Ovary (tissue), 9 donors: ENCODE results near the gene ELOVL5. TPM values are rescaled to one million over a fixed set of nuclear protein-coding genes. Genes with fewer than 3 reads are reported as not detected.

Source experiments
- DNase-seq, 5 donors: peaks; one replicate each; pipeline ENCODE4 v3.0.0-alpha.2; 2019 to 2020
- H3K27ac ChIP-seq, 2 donors: fragments of 200-600 bp; one replicate each; pipeline versions ENCODE4 v1.5.1 to v1.8.0; 2019 to 2022
- H3K27me3 ChIP-seq: fragments of 200-600 bp; one replicate; pipeline ENCODE4 v1.8.0; 2022
- H3K36me3 ChIP-seq: fragments of 200-600 bp; sonication (generic); one replicate; pipeline ENCODE4 v1.5.1; 2019
- H3K4me1 ChIP-seq: one replicate; pipeline ENCODE4 v1.8.1; 2013; ENCODE audit warnings: mild to moderate bottlenecking, moderate library complexity; ENCODE audit not compliant: insufficient read depth
- H3K4me3 ChIP-seq: fragments of 200-600 bp; sonication (generic); one replicate; pipeline ENCODE4 v1.5.1; 2017
- H3K9me3 ChIP-seq, 2 donors: fragments of 200-600 bp in 1 of 2; sonication (generic) in 1 of 2; one replicate each; pipeline versions ENCODE4 v1.5.1 to v1.8.1; 2013 to 2019; ENCODE audit warnings: mild to moderate bottlenecking in 1 of 2, moderate library complexity in 1 of 2
- CTCF ChIP-seq, 3 donors: fragments of 450-650 bp in 2 of 3; fragments of 200-600 bp in 1 of 3; IDR thresholded peaks; one replicate each; pipeline versions ENCODE4 v1.5.1 to v1.8.0; 2016 to 2022; ENCODE audit warnings: antibody characterized with exemption in 3 of 3, mild to moderate bottlenecking in 1 of 3
- EP300 ChIP-seq: sonication (generic); formaldehyde crosslinking; IDR thresholded peaks from one replicate; pipeline ENCODE4 v1.6.1; 2017; ENCODE audit warnings: antibody characterized with exemption
- POLR2A ChIP-seq: fragments of 450-650 bp; IDR thresholded peaks from one replicate; pipeline ENCODE4 v1.6.1; 2017; ENCODE audit warnings: antibody characterized with exemption, mild to moderate bottlenecking, moderate library complexity
- WGBS, 3 donors: extraction: QIAGEN DNeasy Blood & Tissue Kit in 1 of 3; methylation state at CpG; one replicate each; pipeline versions ENCODE4 v1.1.5 to v1.1.7; 2013 to 2017; 5-methylcytosine and 5-hydroxymethylcytosine counted together
- intact Hi-C, 4 donors: fragments of 100-400 bp; cut with DNase I; formaldehyde crosslinking; loops; one replicate each; pipeline versions ENCODE4 v1.11.0 to v1.15.1; 2022 to 2023
- polyA plus RNA-seq, 2 donors: library from polyadenylated mRNA; stranded (reverse); fragments of 200-250 nt in 1 of 2; fragments of 350-450 nt in 1 of 2; fragmentation: Illumina TruSeq in 1 of 2; extraction: RNeasy Lipid Tissue Mini Kit (QIAGEN cat#74804) in 1 of 2; gene quantifications; one replicate each; pipeline ENCODE4 v1.2.3, GENCODE V29; 2013 to 2014
- total RNA-seq, 7 donors: library from RNA; depleted of rRNA in 2 of 7; stranded (reverse); fragments of >200 nt in 2 of 7; fragmentation: NEBNext Ultra II Directional in 3 of 7; extraction: Animal tissue kit (Norgen Biotek cat#: 25700) in 3 of 7; gene quantifications; one replicate each; pipeline versions ENCODE4 v1.1.0 to v1.2.4, GENCODE V29; 2016 to 2023
- donor health status: DM: no; HTN: no; CAD: no; lungs with moderate emphysema.
- donor health status: DM: no; HTN: no; CAD: no.
- donor health status: Bipolar disorder and iron deficiency.
- donor health status: DM: yes; HTN: yes; CAD: no.
- donor health status: DM: no; HTN: no; CAD: no.
- donor health status: DM: yes; HTN: yes; CAD: no.

Gene ELOVL5
- total and polyA plus RNA-seq, 9 donors = 14.7 to 191 (median 41.8) TPM

GRCh38 chr6:53252177-53252692, 96.5 kb downstream of the ELOVL5 start:
- Histone ChIP-seq H3K27me3 (no peaks in the 10 kb centered on the region), H3K36me3 (no peaks in the 10 kb centered on the region), H3K27ac (no peak overlapping the region), H3K4me3 (no peak overlapping the region), H3K9me3 (no peaks in the 10 kb centered on the region), H3K4me1 (peaks cover 2% of the 10 kb centered on the region)
- no peak for TF ChIP-seq CTCF (IDR thresholded peaks at IDR 0.05)
- no peak for TF ChIP-seq EP300
- intact Hi-C loops = no loop called here
- DNase-seq = no peak
- WGBS, 3 donors = 80 to 82% (median 81%) methylated on average over 3 of the region's 3 CpGs

- DNase-seq = no peak
- WGBS, 3 donors = 64 to 68% (median 66%) methylated on average over 3 of the region's 3 CpGs
- Histone ChIP-seq H3K9me3 (no peaks in the 10 kb centered on the region), H3K36me3 (no peaks in the 10 kb centered on the region), H3K27ac (no peak overlapping the region), H3K4me3 (no peak overlapping the region), H3K4me1 (peaks cover 2% of the 10 kb centered on the region), H3K27me3 (no peaks in the 10 kb centered on the region)
- intact Hi-C loops = no loop called here
- TF ChIP-seq CTCF (IDR thresholded peaks at IDR 0.05) (no peak), EP300 (no peak), POLR2A (no peak)
Observed at GRCh38 chr6:53251033-53251672, 97.6 kb downstream of the ELOVL5 start.

- Histone ChIP-seq H3K4me1 (peaks cover 2% of the 10 kb centered on the region), H3K27ac (no peak overlapping the region), H3K9me3 (no peaks in the 10 kb centered on the region), H3K27me3 (no peaks in the 10 kb centered on the region), H3K4me3 (no peak overlapping the region), H3K36me3 (no peaks in the 10 kb centered on the region)
- TF ChIP-seq POLR2A (no peak), EP300 (no peak), CTCF (IDR thresholded peaks at IDR 0.05) (no peak)
- WGBS, 3 donors = 57 to 62% (median 61%) methylated on average over 8 of the region's 8 CpGs
- intact Hi-C loops = no loop called here
- no peak for DNase-seq
Observed at GRCh38 chr6:53250176-53251032, 98.3 kb downstream of the ELOVL5 start.

- no peak for TF ChIP-seq POLR2A
- no peak for TF ChIP-seq CTCF (IDR thresholded peaks at IDR 0.05)
- TF ChIP-seq EP300 = no peak
- no peak overlapping the region for H3K4me3 ChIP-seq
- no peaks in the 10 kb centered on the region for H3K36me3 ChIP-seq
- H3K4me1 ChIP-seq = peaks cover 2% of the 10 kb centered on the region
- H3K9me3 ChIP-seq = no peaks in the 10 kb centered on the region
- no peak overlapping the region for H3K27ac ChIP-seq
- intact Hi-C loops = no loop called here
- H3K27me3 ChIP-seq = no peaks in the 10 kb centered on the region
- 12 to 30% (median 15%) methylated on average over 2 of the region's 2 CpGs for WGBS, 3 donors
- DNase-seq = no peak
Observed at GRCh38 chr6:53246924-53247323, 101.8 kb downstream of the ELOVL5 start.
